OCI-M1 (cell line): Measurements from ENCODE around the gene ANGPTL3.

Experiments used
- DNase-seq: peaks from one replicate; lab custom pipeline; 2025; lab: John Stamatoyannopoulos, UW

The ANGPTL3 gene

GRCh38 chr1:62628506-62628905 lies 31.2 kb downstream of the ANGPTL3 start:
- DNase-seq: peak; percentile 39

GRCh38 chr1:62637392-62638105 lies 40.2 kb downstream of the ANGPTL3 start:
- DNase-seq: peak; percentile 24

- no peak for DNase-seq
These were observed 46.0 kb downstream of the ANGPTL3 start for GRCh38 chr1:62643283-62643682.

GRCh38 chr1:62652387-62652786 lies 55.1 kb downstream of the ANGPTL3 start:
- no peak for DNase-seq

GRCh38 chr1:62654744-62655143 lies 57.4 kb downstream of the ANGPTL3 start:
- no peak for DNase-seq
